GM23248 (cell line): ENCODE data around the gene PIEZO2. TPM values are rescaled to one million over a fixed set of nuclear protein-coding genes. Genes with fewer than 3 reads are reported as not detected.

Experiments
- DNase-seq: peaks from one replicate; pipeline ENCODE4 v3.0.0-alpha.2; 2015
- H2AFZ ChIP-seq: fragments of 200-600 bp; sonication (generic); 2 replicates; pipeline ENCODE4 v1.6.1; 2016; ENCODE audit warnings: antibody characterized with exemption
- H3F3A ChIP-seq: fragments of 200-600 bp; sonication (generic); 2 replicates; pipeline ENCODE4 v1.6.1; 2016; ENCODE audit warnings: mild to moderate bottlenecking, antibody characterized with exemption, mixed run types; ENCODE audit not compliant: insufficient read depth
- H3K27ac ChIP-seq: fragments of 200-600 bp; sonication (generic); 2 replicates; pipeline ENCODE4 v1.5.1; 2016; ENCODE audit warnings: mild to moderate bottlenecking
- H3K27me3 ChIP-seq: fragments of 200-600 bp; sonication (generic); replicated peaks from 2 replicates; pipeline ENCODE4 v1.6.1; 2016; ENCODE audit warnings: mild to moderate bottlenecking; ENCODE audit not compliant: insufficient read depth
- H3K36me3 ChIP-seq: fragments of 200-600 bp; sonication (generic); 2 replicates; pipeline ENCODE4 v1.6.1; 2016; ENCODE audit warnings: low read depth, mild to moderate bottlenecking
- H3K4me1 ChIP-seq: fragments of 200-600 bp; sonication (generic); 2 replicates; pipeline ENCODE4 v1.6.1; 2016; ENCODE audit warnings: mild to moderate bottlenecking; ENCODE audit not compliant: insufficient read depth
- H3K4me2 ChIP-seq: fragments of 200-600 bp; sonication (generic); one replicate; pipeline ENCODE4 v1.6.1; 2016; ENCODE audit warnings: mild to moderate bottlenecking; ENCODE audit not compliant: unreplicated experiment
- H3K4me3 ChIP-seq: fragments of 200-600 bp; sonication (generic); 2 replicates; pipeline ENCODE4 v1.5.1; 2016; ENCODE audit warnings: mild to moderate bottlenecking
- H3K79me2 ChIP-seq: fragments of 200-600 bp; sonication (generic); 2 replicates; pipeline ENCODE4 v1.6.1; 2016; ENCODE audit warnings: mild to moderate bottlenecking; ENCODE audit not compliant: insufficient read depth
- H3K9ac ChIP-seq: fragments of 200-600 bp; sonication (generic); 2 replicates; pipeline ENCODE4 v1.6.1; 2016; ENCODE audit warnings: mild to moderate bottlenecking
- H3K9me2 ChIP-seq: fragments of 200-600 bp; sonication (generic); 2 replicates; pipeline ENCODE4 v1.6.1; 2016; ENCODE audit warnings: mixed run types, mild to moderate bottlenecking, moderate library complexity; ENCODE audit not compliant: insufficient read depth
- H3K9me3 ChIP-seq: fragments of 200-600 bp; sonication (generic); one replicate; pipeline ENCODE4 v1.6.1; 2017; ENCODE audit warnings: low read depth
- H4K20me1 ChIP-seq: fragments of 200-600 bp; sonication (generic); 2 replicates; pipeline ENCODE4 v1.6.0; 2016; ENCODE audit not compliant: insufficient read depth
- EZH2 ChIP-seq: fragments of 200-600 bp; sonication (generic); IDR thresholded peaks from 2 replicates; pipeline ENCODE4 v1.6.1; 2018; ENCODE audit warnings: antibody characterized with exemption, mild to moderate bottlenecking; ENCODE audit not compliant: insufficient read depth, poor library complexity, severe bottlenecking
- EZH2phosphoT487 ChIP-seq: fragments of 200-600 bp; sonication (generic); IDR thresholded peaks from 2 replicates; pipeline ENCODE4 v1.6.1; 2018; ENCODE audit warnings: antibody characterized with exemption, moderate library complexity, mild to moderate bottlenecking, low read depth; ENCODE audit not compliant: insufficient read depth
- WGBS, 2 experiments: methylation state at CpG; one replicate each; pipeline ENCODE4 v1.1.6; 2015 to 2017; ENCODE audit warnings: low lambda C conversion rate in 2 of 2, low coverage in 1 of 2; ENCODE audit errors: missing lambda C conversion rate in 2 of 2; 5-methylcytosine and 5-hydroxymethylcytosine counted together
- in situ Hi-C: fragments of 300-500 bp; cut with MboI; formaldehyde crosslinking; loops from 2 replicates; pipeline ENCODE4 v1.15.0; 2020
- polyA plus RNA-seq: library from polyadenylated mRNA; unstranded; fragments of >200 nt; fragmentation: Nextera tagmentation; extraction: Ambion mirVana; gene quantifications from 2 replicates; pipeline ENCODE4 v1.2.1, GENCODE V29; 2016
- total RNA-seq: library from RNA; depleted of rRNA; stranded (reverse); fragments of >200 nt; shearing (Covaris generic); gene quantifications from 2 replicates; pipeline ENCODE4 v1.2.3, GENCODE V29; 2014

PIEZO2 gene
- total and polyA plus RNA-seq, 2 experiments from 2014 or later = 0.93 to 1.5 TPM

GRCh38 chr18:11055721-11056120, 93.6 kb downstream of the PIEZO2 start:
- no peaks in the 10 kb centered on the region for H3K27me3 ChIP-seq
- no peaks in the 10 kb centered on the region for H3K9me3 ChIP-seq
- H3K4me3 ChIP-seq = no peak overlapping the region
- 78 to 82% methylated on average over 8 of the region's 8 CpGs for WGBS, 2 experiments
- no peak overlapping the region for H3K27ac ChIP-seq
- in situ Hi-C loops = no loop called here
- no peaks in the 10 kb centered on the region for H3K79me2 ChIP-seq
- H3K9ac ChIP-seq = no peak overlapping the region
- H3K36me3 ChIP-seq = no peaks in the 10 kb centered on the region
- no peak overlapping the region for H2AFZ ChIP-seq
- no peaks in the 10 kb centered on the region for H3K9me2 ChIP-seq
- H3F3A ChIP-seq = no peaks in the 10 kb centered on the region
- DNase-seq = no peak
- H3K4me1 ChIP-seq = no peaks in the 10 kb centered on the region
- no peak overlapping the region for H3K4me2 ChIP-seq
- TF ChIP-seq EZH2 (no peak), EZH2phosphoT487 (no peak)
- no peaks in the 10 kb centered on the region for H4K20me1 ChIP-seq

GRCh38 chr18:11054497-11054896, 94.9 kb downstream of the PIEZO2 start:
- no peak for TF ChIP-seq EZH2
- TF ChIP-seq EZH2phosphoT487 = no peak
- H4K20me1 ChIP-seq = no peaks in the 10 kb centered on the region
- H3K9me2 ChIP-seq = no peaks in the 10 kb centered on the region
- H3K4me1 ChIP-seq = no peaks in the 10 kb centered on the region
- no peak overlapping the region for H2AFZ ChIP-seq
- no peak overlapping the region for H3K9ac ChIP-seq
- H3K27ac ChIP-seq = no peak overlapping the region
- no peaks in the 10 kb centered on the region for H3F3A ChIP-seq
- DNase-seq = no peak
- no peaks in the 10 kb centered on the region for H3K27me3 ChIP-seq
- no peaks in the 10 kb centered on the region for H3K9me3 ChIP-seq
- in situ Hi-C loops = no loop called here
- H3K4me2 ChIP-seq = no peak overlapping the region
- 69 to 75% methylated on average over 4 of the region's 4 CpGs for WGBS, 2 experiments
- H3K79me2 ChIP-seq = no peaks in the 10 kb centered on the region
- no peaks in the 10 kb centered on the region for H3K36me3 ChIP-seq
- no peak overlapping the region for H3K4me3 ChIP-seq

- Histone ChIP-seq H3K9me2 (no peaks in the 10 kb centered on the region), H2AFZ (no peak overlapping the region), H3K27ac (no peak overlapping the region), H3K36me3 (no peaks in the 10 kb centered on the region), H3K27me3 (no peaks in the 10 kb centered on the region), H3K4me2 (no peak overlapping the region), H3K9ac (no peak overlapping the region), H3F3A (no peaks in the 10 kb centered on the region), H3K4me3 (no peak overlapping the region), H3K9me3 (no peaks in the 10 kb centered on the region), H3K79me2 (no peaks in the 10 kb centered on the region), H4K20me1 (no peaks in the 10 kb centered on the region), H3K4me1 (no peaks in the 10 kb centered on the region)
- no peak for DNase-seq
- 90 to 91% methylated on average over 1 of the region's 1 CpG for WGBS, 2 experiments
- TF ChIP-seq EZH2 = no peak
- no peak for TF ChIP-seq EZH2phosphoT487
- in situ Hi-C loops = no loop called here
These were observed 96.1 kb downstream of the PIEZO2 start for GRCh38 chr18:11053293-11053692.

GRCh38 chr18:11052800-11053199, 96.6 kb downstream of the PIEZO2 start:
- 48 to 49% methylated on average over 3 of the region's 3 CpGs for WGBS, 2 experiments
- Histone ChIP-seq H3K4me3 (no peak overlapping the region), H3K9me2 (no peaks in the 10 kb centered on the region), H4K20me1 (no peaks in the 10 kb centered on the region), H3F3A (no peaks in the 10 kb centered on the region), H3K79me2 (no peaks in the 10 kb centered on the region), H3K27me3 (no peaks in the 10 kb centered on the region), H3K4me2 (no peak overlapping the region), H2AFZ (no peak overlapping the region), H3K9ac (no peak overlapping the region), H3K36me3 (no peaks in the 10 kb centered on the region), H3K4me1 (no peaks in the 10 kb centered on the region), H3K9me3 (no peaks in the 10 kb centered on the region), H3K27ac (no peak overlapping the region)
- in situ Hi-C loops = no loop called here
- TF ChIP-seq EZH2 (no peak), EZH2phosphoT487 (no peak)
- DNase-seq = peak; percentile 13

- Histone ChIP-seq H3K36me3 (no peaks in the 10 kb centered on the region), H3K9ac (no peak overlapping the region), H3K9me2 (no peaks in the 10 kb centered on the region), H3K4me2 (no peak overlapping the region), H3K9me3 (no peaks in the 10 kb centered on the region), H3K4me1 (no peaks in the 10 kb centered on the region), H3K79me2 (no peaks in the 10 kb centered on the region), H3K4me3 (no peak overlapping the region), H3K27ac (no peak overlapping the region), H2AFZ (no peak overlapping the region), H3F3A (no peaks in the 10 kb centered on the region), H3K27me3 (no peaks in the 10 kb centered on the region), H4K20me1 (no peaks in the 10 kb centered on the region)
- in situ Hi-C loops = no loop called here
- 84 to 86% methylated on average over 3 of the region's 3 CpGs for WGBS, 2 experiments
- TF ChIP-seq EZH2phosphoT487 (no peak), EZH2 (no peak)
- DNase-seq = no peak
These were observed 97.9 kb downstream of the PIEZO2 start for GRCh38 chr18:11051462-11051861.
